GM19023 (cell line): ENCODE results near the gene CFAP141.
A peak's percentile ranks its signal among the peaks of the same experiment; 100 is the strongest.

Source experiments
- ATAC-seq: cut with Tn5 transposase; IDR thresholded peaks from one replicate; pipeline ENCODE4 v1.9.1; 2021; ENCODE audit warnings: mild to moderate bottlenecking, moderate library complexity; ENCODE audit not compliant: unreplicated experiment

The CFAP141 gene

DNA sequence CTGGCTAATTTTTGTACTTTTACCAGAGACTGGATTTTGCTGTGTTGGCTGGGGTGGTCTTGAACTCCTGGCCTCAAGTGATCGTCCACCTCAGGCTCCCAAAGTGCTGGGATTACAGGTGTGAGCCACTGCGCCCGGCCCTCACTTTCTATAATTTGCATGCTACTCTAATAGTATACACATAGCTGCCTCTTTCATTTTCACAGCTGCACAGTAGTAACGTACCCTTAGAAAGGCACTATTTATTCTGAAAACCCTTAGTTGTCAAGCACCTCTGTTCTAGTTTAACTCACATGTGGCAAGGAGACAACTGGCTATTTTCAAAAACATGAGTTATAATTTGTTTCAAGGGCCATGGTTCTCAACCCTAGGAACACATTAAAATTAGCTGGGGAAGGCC lies 31.5 kb downstream of the CFAP141 start:
- ATAC-seq = no peak

DNA sequence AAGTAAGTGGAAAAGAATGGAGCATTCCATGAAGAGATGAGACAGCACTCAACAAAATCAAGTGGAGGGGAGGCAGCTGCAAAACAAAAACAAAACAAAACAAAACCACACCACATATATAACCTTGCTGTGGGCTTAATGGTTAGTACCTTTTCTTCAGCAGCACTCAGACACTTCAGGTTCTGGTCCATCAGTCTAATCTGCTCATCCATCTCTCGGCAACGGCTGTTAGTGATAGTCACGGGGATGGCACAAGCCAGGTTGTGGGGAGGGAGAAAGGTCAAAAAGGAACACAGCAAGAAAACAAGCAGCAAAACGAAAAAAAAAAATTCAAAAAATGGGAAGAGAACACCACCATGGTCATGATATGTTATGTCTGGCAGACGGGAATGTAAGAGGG lies 34.3 kb downstream of the CFAP141 start:
- ATAC-seq = no peak

DNA sequence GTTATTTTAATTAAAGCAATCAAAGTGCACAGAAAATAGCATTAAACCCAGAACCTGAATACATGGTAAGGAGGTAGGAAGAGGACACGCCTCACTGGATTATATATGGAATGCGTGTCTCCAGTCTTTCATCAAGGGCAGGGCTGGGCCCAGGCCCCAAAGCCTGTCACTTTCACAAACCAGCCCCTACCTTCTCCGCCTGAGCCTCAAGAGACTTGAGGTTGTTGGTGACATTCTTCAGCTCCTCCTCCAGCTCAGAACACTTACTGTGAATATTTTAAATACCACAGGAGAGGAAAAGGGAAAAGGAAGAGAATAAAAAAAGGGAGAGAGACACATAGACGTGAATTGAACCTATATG lies 34.9 kb downstream of the CFAP141 start:
- no peak for ATAC-seq

DNA sequence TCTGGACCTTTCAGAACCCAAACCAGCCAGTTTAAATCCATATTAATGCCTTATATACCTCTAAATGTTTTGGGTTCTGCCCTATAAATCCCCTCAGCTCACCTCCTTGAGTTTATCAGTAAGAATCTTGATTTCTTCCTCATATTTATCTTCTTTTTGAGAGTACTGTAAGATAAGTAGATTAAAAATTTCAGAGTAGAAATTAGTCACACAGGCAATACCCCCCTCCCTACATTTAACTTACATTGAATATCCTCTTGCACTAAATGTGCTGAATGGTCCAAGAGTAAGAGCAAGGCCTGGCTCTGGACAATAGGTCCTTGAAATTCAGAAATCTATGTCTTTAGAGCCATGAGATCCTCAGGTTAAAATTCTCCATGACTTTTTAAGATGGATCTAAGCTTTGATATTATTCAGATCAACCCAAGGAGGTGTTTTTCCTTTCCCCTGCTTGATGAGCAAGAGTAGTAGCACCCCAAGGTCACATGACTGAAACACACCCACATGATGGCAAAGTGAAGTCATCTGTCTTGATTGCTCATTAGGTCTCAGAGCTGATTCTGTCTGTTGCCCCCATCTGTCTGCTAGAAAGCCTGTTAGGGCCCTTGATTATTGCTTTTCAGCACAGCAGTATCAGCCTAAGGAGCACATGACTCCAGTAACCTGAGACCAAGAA lies 35.4 kb downstream of the CFAP141 start:
- ATAC-seq = no peak

DNA sequence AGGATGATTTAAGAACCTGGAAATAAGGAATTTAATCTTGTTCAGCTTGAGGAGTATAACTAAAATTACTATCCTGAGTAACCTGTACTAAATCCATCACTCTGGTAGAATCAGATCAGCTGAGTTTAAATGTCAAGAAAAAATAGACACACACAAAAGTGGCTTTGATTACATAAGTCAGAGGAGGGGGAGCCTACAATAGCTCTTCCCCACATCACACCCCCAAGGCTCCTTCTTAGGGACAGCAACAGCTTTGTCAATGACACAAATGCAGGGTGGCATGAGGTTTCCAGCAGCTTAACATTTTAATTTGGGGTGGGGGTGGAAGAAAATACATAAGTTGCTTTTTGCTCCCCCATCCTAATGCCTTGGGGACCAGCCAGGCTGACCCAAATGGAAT lies 38.7 kb downstream of the CFAP141 start:
- ATAC-seq = no peak

DNA sequence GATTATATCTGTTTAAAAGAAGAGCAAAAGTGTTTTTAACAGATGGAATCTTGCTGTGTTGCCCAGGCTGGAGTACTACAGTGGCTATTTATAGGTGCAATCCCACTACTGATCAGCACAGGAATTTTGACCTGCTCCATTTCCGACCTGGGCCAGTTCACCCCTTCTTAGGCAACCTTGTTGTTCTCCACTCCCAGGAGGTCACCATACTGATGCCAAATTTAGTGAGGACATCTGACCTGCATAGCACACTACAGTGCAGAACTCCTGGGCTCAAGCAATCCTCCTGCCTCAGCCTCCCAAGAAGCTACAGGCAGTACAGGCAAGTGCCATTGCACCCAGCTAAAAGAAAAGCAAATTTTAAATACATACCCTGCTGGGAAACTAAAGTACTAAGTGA lies 39.9 kb downstream of the CFAP141 start:
- no peak for ATAC-seq

DNA sequence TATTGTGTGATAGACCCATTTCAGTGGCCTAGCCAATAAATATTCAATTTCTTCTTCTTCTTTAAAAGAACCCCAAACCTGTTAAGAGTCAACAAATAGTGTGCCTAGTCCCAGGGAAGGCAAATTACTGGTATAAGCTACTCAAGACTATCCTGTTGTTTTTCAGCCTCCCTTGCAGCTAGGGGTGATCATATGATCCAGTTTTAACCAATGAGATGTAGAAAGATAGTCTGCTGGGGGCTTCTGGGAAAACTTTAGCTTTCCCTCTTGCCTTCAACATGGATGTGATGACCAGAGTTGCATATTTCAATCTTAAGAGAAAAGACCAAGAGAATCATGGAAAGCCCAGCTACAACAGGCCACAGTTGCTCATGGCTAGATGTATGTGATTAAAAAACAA lies 46.6 kb downstream of the CFAP141 start:
- ATAC-seq = no peak

DNA sequence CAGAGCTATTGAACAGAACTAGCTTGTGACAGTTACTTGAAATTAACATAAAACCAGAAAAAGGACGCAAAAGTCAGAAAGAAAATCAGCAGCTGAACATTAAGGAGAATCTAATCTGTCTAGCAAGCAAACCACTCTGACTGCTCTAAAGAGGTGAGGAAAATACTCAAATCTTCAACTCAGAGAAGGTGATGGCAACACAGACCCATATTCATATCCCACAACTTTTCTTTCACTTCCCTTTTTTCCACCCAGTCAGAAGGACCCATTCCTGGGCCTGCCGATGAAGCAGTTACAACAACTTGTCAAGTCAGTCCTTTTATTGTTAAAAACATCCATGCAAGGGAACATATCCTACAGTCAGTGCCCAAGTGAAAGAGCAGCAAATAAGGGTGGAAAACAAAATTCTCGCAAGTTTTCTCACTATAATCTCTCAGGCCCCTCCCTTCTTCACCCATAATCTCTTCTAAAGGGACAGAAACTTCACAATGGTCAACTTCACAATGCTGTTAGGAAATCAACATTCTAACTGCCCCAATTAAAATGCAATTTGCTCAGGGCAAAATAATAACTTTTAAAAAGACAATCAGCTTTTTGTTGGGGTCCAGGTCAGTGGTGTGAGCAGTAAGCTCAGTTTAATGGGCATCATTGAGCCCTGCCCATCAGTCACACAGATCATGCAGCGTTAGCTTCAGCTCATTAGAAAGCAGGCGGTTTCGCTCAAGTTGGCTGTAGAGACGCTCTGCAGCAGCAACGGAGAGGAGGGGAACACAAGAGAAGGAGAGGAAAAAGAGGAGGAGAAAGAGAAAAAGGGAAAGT lies 47.6 kb downstream of the CFAP141 start:
- ATAC-seq = no peak

DNA sequence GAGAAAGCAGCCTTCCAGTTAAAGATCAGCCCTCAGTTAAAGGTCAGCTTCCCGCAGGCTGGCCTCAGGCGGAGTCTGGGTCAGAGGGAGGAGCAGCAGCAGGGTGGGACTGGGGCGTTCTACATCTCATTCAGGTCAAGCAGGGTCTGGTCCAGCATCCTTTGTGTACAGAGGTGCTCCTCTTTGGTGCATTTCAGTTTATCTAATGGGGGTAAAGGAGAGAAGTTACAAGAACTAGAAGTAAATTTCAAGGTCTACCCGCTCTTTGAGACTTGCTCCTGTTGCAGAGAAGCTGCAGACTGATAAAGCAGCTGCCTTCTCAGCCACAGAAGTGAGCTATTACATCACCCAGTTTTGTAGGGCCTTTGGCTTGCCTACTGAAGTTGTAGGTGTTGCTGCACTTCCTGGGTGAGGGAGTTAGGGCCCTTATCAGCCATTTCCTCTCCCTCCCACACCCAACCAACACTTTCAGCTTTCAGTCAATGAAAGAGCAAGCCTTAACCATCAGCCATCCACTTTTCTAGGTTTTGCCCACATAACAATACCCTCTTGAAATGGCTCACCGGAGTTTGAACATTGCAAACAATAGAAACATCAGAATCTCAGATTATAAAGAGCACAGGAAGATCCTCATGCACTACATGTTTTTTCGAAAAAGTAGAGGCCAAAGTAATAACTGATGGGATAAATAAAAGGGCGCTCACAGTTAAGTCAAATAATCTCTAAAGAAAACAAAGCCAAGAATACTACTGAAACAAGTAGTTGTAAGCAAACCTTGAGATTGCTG lies 48.4 kb downstream of the CFAP141 start:
- peak; percentile 86 for ATAC-seq

DNA sequence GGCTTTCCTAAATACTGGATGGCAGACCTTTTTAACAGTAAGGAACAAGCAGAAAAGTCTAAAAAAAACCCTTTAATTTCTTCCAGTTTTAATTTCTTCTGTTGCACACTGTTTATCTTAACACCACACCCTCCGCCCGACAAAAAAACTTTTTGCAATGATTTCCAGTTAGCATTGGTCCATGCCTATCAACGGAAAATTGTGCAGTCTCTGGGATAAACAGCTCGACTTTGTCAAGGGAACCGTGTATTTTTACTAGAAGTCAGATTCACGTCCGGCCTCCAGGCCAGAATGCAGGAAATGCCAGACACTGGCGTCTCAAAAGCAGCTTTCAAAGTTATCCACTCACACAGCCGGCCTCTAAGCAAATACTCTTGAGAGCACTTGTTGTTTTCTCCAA lies 50.9 kb downstream of the CFAP141 start:
- no peak for ATAC-seq

DNA sequence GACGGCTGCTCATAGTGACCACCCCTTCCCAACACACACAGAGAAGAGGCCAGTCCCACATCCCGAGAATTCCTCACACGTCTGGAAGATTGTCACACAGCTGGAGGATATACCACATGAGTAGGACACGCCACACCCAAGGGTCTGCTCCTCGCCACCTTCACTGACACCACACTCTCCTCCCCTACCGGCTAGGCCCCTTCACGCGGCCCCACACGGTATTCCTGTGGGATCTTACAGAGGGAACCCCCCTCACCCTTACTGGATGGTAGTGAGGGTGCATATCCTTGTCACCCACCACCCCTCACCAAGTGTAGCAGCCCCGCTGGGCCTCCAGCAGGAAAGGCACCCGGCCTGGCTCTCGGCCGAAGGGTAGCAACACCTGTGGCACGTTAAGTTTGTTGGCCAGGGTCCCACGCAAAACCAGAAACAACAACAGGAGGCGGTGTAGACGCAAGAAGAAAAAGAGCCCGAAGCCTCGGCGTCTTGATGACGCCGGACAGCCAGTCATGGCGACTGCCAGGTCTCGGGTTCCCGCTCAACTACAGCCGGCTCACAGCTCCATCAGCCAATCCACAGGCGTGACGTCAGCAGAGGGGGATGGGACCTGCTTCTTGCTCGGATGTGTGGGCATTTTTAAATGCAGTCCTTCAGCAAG lies 51.5 kb downstream of the CFAP141 start, which contains the start of gene NUP210L:
Gene NUP210L (minus strand): TSS at position 540 of the 658 bp plus-strand sequence.
- no peak for ATAC-seq

DNA sequence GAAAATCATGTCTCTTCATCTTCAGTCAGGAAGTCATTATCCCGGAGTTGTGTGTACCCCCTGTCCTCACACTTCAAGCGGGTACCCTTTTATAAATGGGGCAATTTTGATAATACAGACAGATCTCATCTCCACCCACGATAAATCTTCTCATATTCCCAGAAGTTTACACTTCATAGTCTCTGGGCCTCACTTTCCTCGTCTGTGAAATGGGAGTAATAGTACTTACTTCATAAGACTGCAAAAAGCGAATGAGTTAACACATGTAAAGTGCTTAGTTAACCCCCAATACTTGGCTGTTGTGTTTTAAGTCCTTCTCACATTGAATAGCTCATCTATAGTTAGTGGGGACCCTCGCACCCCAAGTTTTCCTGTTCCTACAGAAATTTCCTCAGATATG lies 52.1 kb downstream of the CFAP141 start:
- ATAC-seq = no peak

DNA sequence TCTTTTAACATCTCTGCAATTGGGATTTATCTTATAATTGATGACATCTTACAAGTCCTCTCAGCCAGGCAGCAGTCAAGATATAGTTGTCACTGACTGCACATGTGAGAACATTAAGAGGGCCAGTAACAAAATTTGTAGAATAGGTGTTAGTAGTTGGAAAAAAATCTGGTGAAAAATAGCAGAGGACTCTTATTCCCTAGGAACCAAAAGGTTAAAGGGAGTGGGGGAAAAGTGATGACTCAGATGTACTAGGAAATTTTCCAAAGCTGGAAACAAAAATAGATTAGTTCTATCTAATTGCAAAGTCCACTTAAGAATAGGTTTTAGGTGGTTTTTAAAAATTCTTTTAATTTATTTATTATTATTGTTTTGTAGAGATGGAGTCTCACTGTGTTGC lies 54.8 kb downstream of the CFAP141 start:
- no peak for ATAC-seq
